ENCODE measurements around the gene RPS6KA2. TPM values are rescaled to one million over a fixed set of nuclear protein-coding genes. Genes with fewer than 3 reads are reported as not detected.

Gene RPS6KA2
- total and polyA plus RNA-seq, 2 experiments from 2014 or later: 12.5 to 25.3 TPM

DNA sequence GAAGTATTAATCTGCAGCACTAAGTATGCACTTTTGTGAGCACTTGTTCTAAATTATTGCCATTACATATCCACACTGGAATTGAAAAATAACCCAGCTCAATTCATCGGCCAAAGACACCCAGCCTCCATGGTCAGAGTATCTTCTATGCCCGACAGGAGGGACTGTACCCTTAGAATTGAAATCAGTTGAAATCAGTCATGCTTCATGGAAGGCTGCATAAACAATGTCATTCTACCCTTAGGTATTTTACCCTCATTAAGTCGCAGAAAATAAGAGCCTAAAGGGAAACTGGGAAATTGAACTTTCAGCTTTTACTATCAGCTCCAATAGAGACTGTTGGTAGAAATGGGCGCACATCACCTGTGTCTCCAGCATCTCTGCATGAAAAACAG lies 37.7 kb downstream of the RPS6KA2 start (continued):
- TF ChIP-seq, protein P1, sequence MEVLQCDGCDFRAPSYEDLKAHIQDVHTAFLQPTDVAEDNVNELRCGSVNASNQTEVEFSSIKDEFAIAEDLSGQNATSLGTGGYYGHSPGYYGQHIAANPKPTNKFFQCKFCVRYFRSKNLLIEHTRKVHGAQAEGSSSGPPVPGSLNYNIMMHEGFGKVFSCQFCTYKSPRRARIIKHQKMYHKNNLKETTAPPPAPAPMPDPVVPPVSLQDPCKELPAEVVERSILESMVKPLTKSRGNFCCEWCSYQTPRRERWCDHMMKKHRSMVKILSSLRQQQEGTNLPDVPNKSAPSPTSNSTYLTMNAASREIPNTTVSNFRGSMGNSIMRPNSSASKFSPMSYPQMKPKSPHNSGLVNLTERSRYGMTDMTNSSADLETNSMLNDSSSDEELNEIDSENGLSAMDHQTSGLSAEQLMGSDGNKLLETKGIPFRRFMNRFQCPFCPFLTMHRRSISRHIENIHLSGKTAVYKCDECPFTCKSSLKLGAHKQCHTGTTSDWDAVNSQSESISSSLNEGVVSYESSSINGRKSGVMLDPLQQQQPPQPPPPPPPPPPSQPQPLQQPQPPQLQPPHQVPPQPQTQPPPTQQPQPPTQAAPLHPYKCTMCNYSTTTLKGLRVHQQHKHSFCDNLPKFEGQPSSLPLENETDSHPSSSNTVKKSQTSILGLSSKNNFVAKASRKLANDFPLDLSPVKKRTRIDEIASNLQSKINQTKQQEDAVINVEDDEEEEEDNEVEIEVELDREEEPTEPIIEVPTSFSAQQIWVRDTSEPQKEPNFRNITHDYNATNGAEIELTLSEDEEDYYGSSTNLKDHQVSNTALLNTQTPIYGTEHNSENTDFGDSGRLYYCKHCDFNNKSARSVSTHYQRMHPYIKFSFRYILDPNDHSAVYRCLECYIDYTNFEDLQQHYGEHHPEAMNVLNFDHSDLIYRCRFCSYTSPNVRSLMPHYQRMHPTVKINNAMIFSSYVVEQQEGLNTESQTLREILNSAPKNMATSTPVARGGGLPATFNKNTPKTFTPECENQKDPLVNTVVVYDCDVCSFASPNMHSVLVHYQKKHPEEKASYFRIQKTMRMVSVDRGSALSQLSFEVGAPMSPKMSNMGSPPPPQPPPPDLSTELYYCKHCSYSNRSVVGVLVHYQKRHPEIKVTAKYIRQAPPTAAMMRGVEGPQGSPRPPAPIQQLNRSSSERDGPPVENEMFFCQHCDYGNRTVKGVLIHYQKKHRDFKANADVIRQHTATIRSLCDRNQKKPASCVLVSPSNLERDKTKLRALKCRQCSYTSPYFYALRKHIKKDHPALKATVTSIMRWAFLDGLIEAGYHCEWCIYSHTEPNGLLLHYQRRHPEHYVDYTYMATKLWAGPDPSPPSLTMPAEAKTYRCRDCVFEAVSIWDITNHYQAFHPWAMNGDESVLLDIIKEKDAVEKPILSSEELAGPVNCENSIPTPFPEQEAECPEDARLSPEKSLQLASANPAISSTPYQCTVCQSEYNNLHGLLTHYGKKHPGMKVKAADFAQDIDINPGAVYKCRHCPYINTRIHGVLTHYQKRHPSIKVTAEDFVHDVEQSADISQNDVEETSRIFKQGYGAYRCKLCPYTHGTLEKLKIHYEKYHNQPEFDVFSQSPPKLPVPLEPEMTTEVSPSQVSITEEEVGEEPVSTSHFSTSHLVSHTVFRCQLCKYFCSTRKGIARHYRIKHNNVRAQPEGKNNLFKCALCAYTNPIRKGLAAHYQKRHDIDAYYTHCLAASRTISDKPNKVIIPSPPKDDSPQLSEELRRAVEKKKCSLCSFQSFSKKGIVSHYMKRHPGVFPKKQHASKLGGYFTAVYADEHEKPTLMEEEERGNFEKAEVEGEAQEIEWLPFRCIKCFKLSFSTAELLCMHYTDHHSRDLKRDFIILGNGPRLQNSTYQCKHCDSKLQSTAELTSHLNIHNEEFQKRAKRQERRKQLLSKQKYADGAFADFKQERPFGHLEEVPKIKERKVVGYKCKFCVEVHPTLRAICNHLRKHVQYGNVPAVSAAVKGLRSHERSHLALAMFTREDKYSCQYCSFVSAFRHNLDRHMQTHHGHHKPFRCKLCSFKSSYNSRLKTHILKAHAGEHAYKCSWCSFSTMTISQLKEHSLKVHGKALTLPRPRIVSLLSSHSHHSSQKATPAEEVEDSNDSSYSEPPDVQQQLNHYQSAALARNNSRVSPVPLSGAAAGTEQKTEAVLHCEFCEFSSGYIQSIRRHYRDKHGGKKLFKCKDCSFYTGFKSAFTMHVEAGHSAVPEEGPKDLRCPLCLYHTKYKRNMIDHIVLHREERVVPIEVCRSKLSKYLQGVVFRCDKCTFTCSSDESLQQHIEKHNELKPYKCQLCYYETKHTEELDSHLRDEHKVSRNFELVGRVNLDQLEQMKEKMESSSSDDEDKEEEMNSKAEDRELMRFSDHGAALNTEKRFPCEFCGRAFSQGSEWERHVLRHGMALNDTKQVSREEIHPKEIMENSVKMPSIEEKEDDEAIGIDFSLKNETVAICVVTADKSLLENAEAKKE (CRISPR knock-in tag; IDR thresholded peaks at IDR 0.05): no peak
- TF ChIP-seq POLR2AphosphoS5 (IDR thresholded peaks at IDR 0.05; ENCODE audit: low read depth) (no peak), JUNB (IDR thresholded peaks at IDR 0.05; ENCODE audit: unreplicated experiment) (no peak), NANOG (IDR thresholded peaks at IDR 0.05; ENCODE audit: borderline replicate concordance) (no peak), STAT1 (IDR thresholded peaks at IDR 0.05; ENCODE audit: unreplicated experiment) (no peak), EZH2phosphoT487 (IDR thresholded peaks at IDR 0.05; ENCODE audit: unreplicated experiment) (no peak), CREB1 (CRISPR knock-in tag; IDR thresholded peaks at IDR 0.05; ENCODE audit: low read depth) (no peak), ZNF114 (CRISPR knock-in tag; IDR thresholded peaks at IDR 0.05) (no peak)
- TF ChIP-seq, protein P2, sequence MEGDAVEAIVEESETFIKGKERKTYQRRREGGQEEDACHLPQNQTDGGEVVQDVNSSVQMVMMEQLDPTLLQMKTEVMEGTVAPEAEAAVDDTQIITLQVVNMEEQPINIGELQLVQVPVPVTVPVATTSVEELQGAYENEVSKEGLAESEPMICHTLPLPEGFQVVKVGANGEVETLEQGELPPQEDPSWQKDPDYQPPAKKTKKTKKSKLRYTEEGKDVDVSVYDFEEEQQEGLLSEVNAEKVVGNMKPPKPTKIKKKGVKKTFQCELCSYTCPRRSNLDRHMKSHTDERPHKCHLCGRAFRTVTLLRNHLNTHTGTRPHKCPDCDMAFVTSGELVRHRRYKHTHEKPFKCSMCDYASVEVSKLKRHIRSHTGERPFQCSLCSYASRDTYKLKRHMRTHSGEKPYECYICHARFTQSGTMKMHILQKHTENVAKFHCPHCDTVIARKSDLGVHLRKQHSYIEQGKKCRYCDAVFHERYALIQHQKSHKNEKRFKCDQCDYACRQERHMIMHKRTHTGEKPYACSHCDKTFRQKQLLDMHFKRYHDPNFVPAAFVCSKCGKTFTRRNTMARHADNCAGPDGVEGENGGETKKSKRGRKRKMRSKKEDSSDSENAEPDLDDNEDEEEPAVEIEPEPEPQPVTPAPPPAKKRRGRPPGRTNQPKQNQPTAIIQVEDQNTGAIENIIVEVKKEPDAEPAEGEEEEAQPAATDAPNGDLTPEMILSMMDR (conservative IDR thresholded peaks at IDR 0.05; ENCODE audit: low read depth in 2 of 2): no peak
- TF ChIP-seq, protein P3, sequence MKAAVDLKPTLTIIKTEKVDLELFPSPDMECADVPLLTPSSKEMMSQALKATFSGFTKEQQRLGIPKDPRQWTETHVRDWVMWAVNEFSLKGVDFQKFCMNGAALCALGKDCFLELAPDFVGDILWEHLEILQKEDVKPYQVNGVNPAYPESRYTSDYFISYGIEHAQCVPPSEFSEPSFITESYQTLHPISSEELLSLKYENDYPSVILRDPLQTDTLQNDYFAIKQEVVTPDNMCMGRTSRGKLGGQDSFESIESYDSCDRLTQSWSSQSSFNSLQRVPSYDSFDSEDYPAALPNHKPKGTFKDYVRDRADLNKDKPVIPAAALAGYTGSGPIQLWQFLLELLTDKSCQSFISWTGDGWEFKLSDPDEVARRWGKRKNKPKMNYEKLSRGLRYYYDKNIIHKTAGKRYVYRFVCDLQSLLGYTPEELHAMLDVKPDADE (IDR thresholded peaks at IDR 0.05): no peak
